Activated T-helper 1 cell treated with anti-CD3 and anti-CD28 coated beads, Interleukin-2, amount 50 U/mL, for 16 hours (primary cell): ENCODE results near the gene SLCO1B1.
"Not testable (repeated sequence)": the region's sequence is repeated elsewhere in the genome, so short reads cannot be mapped to it uniquely, and the experiment has no call there.

Experiments used
- DNase-seq, 2 donors: peaks; one replicate each; pipeline ENCODE4 v3.0.0-alpha.2; 2020; ENCODE audit warnings: low read depth in 1 of 2, low spot score in 1 of 2

The SLCO1B1 gene, protein sequence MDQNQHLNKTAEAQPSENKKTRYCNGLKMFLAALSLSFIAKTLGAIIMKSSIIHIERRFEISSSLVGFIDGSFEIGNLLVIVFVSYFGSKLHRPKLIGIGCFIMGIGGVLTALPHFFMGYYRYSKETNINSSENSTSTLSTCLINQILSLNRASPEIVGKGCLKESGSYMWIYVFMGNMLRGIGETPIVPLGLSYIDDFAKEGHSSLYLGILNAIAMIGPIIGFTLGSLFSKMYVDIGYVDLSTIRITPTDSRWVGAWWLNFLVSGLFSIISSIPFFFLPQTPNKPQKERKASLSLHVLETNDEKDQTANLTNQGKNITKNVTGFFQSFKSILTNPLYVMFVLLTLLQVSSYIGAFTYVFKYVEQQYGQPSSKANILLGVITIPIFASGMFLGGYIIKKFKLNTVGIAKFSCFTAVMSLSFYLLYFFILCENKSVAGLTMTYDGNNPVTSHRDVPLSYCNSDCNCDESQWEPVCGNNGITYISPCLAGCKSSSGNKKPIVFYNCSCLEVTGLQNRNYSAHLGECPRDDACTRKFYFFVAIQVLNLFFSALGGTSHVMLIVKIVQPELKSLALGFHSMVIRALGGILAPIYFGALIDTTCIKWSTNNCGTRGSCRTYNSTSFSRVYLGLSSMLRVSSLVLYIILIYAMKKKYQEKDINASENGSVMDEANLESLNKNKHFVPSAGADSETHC

GRCh38 chr12:21130998-21131397, at the start of gene SLCO1B1:
Gene SLCO1B1 (plus strand): TSS chr12:21131194. CDS start chr12:21141575, 10,381 bp downstream.
- no peak for DNase-seq

GRCh38 chr12:21084753-21085152, 46.2 kb upstream of the SLCO1B1 start:
- DNase-seq = not testable (repeated sequence)

GRCh38 chr12:21111732-21112131, 19.3 kb upstream of the SLCO1B1 start:
- no peak for DNase-seq

GRCh38 chr12:21113266-21113665, 17.7 kb upstream of the SLCO1B1 start:
- DNase-seq = no peak

GRCh38 chr12:21117995-21118394, 13.0 kb upstream of the SLCO1B1 start:
- no peak for DNase-seq

GRCh38 chr12:21118760-21119159, 12.2 kb upstream of the SLCO1B1 start:
- DNase-seq = no peak

GRCh38 chr12:21129351-21129750, 1.6 kb upstream of the SLCO1B1 start:
- no peak for DNase-seq

DNA sequence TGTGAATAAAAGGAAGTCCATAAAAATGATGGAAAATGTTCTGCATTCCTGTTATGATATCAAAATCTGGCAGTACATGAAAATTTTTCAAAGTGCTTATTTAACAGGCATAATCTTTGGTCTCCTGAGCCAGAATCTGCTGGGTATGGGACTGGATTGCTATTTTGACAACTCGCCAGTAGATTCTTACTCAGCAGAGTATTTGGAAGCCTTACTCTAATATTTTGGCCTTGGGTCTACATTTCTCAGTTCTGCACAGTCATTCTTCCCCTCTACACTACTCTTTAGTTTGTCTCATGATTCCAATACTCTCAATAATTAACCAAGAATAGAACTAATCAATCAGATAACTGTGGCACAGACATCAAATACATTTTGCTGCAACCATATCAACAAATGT, 1.1 kb upstream of the SLCO1B1 start:
- DNase-seq = no peak

DNA sequence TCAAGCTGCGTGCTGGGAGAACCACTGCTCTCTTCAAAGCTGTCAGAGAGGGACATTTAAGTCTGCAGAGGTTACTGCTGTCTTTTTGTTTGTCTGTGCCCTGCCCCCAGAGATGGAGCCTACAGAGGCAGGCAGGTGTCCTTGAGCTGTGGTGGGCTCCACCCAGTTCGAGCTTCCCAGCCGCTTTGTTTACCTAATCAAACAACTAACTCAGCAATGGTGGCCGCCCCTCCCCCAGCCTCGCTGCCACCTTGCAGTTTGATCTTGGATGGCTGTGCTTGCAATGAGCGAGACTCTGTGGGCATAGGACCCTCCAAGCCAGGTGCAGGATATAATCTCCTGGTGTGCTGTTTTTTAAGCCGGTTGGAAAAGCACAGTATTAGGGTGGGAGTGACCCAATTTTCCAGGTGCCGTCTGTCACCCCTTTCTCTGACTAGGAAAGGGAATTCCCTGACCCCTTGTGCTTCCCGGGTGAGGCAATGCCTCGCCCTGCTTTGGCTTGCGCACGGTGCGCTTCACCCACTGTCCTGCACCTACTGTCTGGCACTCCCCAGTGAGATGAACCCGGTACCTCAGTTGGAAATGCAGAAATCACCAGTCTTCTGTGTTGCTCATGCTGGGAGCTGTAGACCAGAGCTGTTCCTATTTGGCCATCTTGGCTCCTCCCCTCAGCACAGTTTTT, 6.5 kb downstream of the SLCO1B1 start:
- DNase-seq = not testable (repeated sequence)

- no peak for DNase-seq
Measured at GRCh38 chr12:21138016-21138415, 7.0 kb downstream of the SLCO1B1 start.

GRCh38 chr12:21144309-21144708, 13.3 kb downstream of the SLCO1B1 start:
- no peak for DNase-seq

- not testable (repeated sequence) for DNase-seq
Measured at GRCh38 chr12:21149861-21150260, 18.9 kb downstream of the SLCO1B1 start.

DNA sequence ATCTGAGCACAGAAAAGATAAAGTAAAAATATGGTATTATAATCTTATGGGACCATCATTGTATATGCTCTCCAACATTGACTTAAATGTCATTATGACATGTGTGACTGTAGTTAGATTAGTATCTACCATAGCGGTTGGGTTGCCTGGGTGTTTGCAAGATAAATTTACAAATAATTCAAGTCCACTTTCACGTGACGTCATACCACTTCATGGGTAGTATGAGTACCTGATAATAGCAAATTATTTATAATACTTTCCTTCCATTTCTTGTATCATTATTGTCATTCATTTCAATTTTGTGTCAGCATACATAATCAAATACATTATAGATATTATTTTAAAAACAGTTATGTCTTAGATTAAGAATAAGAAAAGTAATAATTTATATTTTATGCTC, 20.2 kb downstream of the SLCO1B1 start:
- no peak for DNase-seq

DNA sequence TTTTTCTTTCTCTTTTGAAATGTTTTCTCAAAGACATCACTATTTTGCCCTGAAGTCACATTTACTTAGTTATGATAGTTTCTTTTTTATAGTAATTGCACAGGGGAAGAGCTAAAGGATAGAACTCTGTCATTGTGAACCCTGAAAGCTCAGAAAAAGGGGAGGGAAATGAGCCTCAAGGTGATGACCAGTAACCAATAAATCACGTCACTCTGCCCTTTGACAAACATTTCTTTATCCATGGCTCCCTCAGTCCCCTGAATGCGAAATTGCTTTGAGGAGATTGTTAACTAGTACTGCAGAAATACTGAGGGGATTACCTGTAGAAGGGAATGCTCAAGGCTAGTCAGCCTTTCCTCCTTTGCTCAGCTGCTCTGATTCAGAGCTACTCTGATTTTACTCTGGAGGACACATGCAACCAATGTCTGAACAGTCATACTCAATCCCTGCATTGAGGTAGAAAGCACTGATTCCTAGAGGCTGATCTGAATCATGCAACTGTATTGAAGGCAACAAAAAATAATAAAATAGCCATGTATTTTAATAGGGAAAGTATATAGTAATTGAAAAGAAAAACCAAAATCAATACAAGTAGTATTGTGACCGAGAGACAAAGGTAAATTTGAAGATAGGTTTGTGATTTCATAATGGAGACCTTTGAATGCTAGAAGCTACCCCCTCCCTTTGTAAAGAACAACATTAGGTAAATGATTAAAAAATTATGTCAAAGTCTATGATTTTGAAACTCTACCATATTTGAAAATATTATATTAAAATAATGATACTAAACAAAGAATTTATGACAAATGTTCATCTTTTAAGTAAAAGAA, 24.7 kb downstream of the SLCO1B1 start:
- no peak for DNase-seq

DNA sequence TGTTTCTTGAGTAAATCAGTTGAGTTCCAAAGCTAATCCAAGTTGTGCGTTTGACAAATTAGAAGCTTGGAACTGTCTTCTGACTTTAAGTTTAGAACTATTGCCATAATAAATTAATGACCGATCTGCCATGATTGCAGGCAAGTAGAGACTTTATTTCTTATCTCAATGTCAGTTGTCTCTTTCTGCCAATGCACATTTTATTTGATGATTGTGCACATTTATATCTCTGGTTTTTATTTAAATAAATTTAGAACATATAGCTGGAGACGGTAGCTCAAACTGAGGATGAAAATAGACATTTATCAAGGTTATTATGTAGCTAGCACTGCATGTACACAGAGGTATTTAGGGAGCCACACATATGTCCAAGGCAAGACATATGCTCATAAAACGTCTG, 34.1 kb downstream of the SLCO1B1 start:
- DNase-seq = no peak

DNA sequence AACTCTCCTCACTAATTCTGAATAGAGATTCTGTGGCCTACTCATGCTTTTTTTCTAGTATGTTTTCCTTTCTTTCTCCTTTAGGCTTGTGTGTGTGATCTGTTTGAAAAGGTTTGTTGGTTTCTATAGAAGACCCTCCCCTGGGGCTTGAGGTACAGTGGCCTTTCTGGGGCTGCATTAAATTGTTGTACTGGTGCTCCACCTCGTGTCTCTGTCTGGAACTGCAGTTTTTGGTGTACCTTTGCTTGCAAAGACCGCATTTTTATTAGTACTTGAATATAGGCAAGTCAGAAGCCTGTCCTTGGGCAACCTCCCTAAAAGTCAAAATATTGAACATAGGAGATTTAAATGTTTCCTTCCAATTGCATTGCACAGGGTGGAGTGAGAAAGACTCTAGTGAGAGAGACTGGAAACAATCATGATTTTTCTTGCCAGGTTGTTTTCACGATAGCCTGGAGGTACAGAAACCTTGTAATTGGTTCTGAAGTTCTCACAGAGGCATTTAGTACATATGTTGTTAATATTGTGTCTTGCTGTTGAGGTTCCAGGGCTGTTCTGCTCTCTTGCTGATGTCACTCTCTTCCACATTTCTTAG, 39.0 kb downstream of the SLCO1B1 start:
- no peak for DNase-seq

DNA sequence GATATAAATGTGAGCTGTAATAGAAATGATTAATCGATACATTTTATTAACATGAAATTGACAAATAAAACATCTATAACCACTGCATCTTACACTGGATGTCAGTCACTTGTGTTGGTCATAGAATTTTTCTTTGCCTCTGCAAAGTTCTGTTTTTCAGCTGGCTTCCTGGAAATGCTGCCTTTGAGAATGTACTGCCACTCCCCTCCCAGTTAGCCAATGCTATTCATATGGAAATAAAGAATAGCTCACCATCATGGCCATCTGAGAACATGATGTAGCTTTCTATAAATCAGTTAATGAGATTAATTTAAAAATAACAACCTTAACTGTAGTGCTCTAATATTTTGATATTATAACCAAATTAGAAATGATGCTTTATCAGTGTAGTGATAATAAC, 41.1 kb downstream of the SLCO1B1 start:
- no peak for DNase-seq

DNA sequence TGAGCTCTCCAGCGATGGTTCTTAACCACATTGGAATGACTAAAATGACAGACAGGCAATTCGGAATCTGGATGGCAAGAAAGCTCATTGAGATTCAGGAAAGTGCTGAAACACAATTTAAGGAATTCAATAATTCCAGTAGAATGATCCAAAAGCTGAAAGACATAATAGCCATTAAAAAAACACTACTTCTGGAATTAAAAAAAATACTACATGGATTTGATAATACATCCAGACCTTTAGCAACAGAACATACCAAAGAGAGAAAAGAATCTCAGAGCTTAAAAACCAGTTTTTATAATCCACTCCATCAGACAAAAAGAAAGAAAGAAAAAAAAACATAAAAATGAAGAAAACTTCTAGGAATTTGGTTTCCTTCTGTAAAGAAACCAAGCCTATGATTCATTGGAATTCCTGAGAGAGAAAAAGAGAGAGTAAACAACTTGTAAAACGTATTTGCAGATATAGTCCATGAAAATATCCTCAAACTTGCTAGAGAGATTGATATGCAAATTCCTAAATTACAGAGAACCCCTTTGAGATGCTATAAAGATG, 52.8 kb downstream of the SLCO1B1 start:
- no peak for DNase-seq

DNA sequence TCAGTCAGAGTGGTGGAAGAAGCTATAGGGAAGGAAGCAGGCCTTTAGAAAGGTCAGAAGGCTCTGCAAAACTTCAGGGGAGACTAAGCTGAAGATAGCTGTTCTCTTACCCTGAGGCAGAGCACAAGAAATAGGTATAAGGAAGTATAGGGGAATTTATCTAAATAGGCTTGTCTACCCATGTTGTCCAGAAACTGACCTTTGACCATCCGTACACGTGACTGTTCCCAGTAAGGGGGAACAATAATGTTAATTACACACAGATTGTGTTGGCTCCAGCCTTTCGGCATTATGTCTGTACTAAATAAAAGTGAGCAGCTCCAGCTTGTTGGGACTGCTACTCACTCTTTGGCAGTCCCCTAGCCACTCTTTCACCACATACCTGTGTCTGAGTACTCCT, 59.0 kb downstream of the SLCO1B1 start:
- DNase-seq = no peak

DNA sequence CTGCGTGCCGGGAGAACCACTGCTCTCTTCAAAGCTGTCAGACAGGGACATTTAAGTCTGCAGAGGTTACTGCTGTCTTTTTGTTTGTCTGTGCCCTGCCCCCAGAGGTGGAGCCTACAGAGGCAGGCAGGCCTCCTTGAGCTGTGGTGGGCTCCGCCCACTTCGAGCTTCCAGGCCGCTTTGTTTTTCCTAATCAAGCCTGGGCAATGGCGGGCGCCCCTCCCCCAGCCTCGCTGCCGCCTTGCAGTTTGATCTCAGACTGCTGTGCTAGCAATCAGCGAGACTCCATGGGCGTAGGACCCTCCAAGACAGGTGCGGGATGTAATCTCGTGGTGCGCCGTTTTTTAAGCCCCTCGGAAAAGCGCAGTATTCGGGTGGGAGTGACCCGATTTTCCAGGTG, 83.4 kb downstream of the SLCO1B1 start:
- not testable (repeated sequence) for DNase-seq
